Measurements from ENCODE around the gene GLTP. TPM values are rescaled to one million over a fixed set of nuclear protein-coding genes. Genes with fewer than 3 reads are reported as not detected.
A peak's percentile ranks its signal among the peaks of the same experiment; 100 is the strongest.

GLTP gene
- total RNA-seq, 1 donor from 2014 or later = 28.2 TPM

GRCh38 chr12:109835827-109836226, 44.5 kb downstream of the GLTP start:
- H3K4me1 Mint-ChIP-seq = peaks cover 3% of the 10 kb centered on the region
- H3K27me3 Mint-ChIP-seq = peaks cover 43% of the 10 kb centered on the region
- no peak overlapping the region for H3K27ac Mint-ChIP-seq
- no peak overlapping the region for H3K4me3 Mint-ChIP-seq
- H3K9me3 Mint-ChIP-seq = no peaks in the 10 kb centered on the region
- no peak for DNase-seq
- intact Hi-C loops (cut with micrococcal nuclease) = no loop called here
- H3K36me3 Mint-ChIP-seq (ENCODE audit: low read depth) = no peaks in the 10 kb centered on the region

GRCh38 chr12:109833307-109834189, 46.8 kb downstream of the GLTP start, which contains the start of gene TRPV4:
TSS of gene TRPV4 (minus strand) at chr12:109833398. CDS start at chr12:109814796, 18,602 bp downstream.
- no peak for DNase-seq
- Mint-ChIP-seq H3K27me3 (peaks cover 39% of the 10 kb centered on the region), H3K4me1 (peaks cover 2% of the 10 kb centered on the region), H3K27ac (no peak within 1 kb of the TSS), H3K4me3 (peak within 1 kb of the TSS; percentile 41), H3K9me3 (no peaks in the 10 kb centered on the region), H3K36me3 (ENCODE audit: low read depth) (no peaks in the 10 kb centered on the region)
- intact Hi-C loops (cut with micrococcal nuclease) = no loop called here

GRCh38 chr12:109832541-109833306, 47.6 kb downstream of the GLTP start:
- H3K9me3 Mint-ChIP-seq = no peaks in the 10 kb centered on the region
- no peak for DNase-seq
- H3K36me3 Mint-ChIP-seq (ENCODE audit: low read depth) = no peaks in the 10 kb centered on the region
- no peak overlapping the region for H3K27ac Mint-ChIP-seq
- peaks cover 2% of the 10 kb centered on the region for H3K4me1 Mint-ChIP-seq
- no peak overlapping the region for H3K4me3 Mint-ChIP-seq
- intact Hi-C loops (cut with micrococcal nuclease) = no loop called here
- peaks cover 39% of the 10 kb centered on the region for H3K27me3 Mint-ChIP-seq

GRCh38 chr12:109831929-109832328, 48.4 kb downstream of the GLTP start:
- no peak overlapping the region for H3K27ac Mint-ChIP-seq

GRCh38 chr12:109831365-109831764, 49.0 kb downstream of the GLTP start:
- DNase-seq = no peak
- intact Hi-C loops (cut with micrococcal nuclease) = no loop called here
- H3K36me3 Mint-ChIP-seq (ENCODE audit: low read depth) = no peaks in the 10 kb centered on the region
- no peak overlapping the region for H3K27ac Mint-ChIP-seq
- H3K4me3 Mint-ChIP-seq = no peak overlapping the region
- no peaks in the 10 kb centered on the region for H3K9me3 Mint-ChIP-seq
- peaks cover 2% of the 10 kb centered on the region for H3K4me1 Mint-ChIP-seq
- peaks cover 35% of the 10 kb centered on the region for H3K27me3 Mint-ChIP-seq

More at GRCh38 chr12:109831929-109832328, 48.4 kb downstream of the GLTP start:
- Mint-ChIP-seq H3K4me3 (no peak overlapping the region), H3K27me3 (peaks cover 35% of the 10 kb centered on the region), H3K9me3 (no peaks in the 10 kb centered on the region), H3K36me3 (ENCODE audit: low read depth) (no peaks in the 10 kb centered on the region), H3K4me1 (peaks cover 2% of the 10 kb centered on the region)
- intact Hi-C loops (cut with micrococcal nuclease) = no loop called here
- DNase-seq = no peak

- no peak for DNase-seq
- Mint-ChIP-seq H3K4me1 (peaks cover 2% of the 10 kb centered on the region), H3K9me3 (no peaks in the 10 kb centered on the region), H3K27ac (no peak overlapping the region), H3K4me3 (no peak overlapping the region), H3K27me3 (peaks cover 34% of the 10 kb centered on the region), H3K36me3 (ENCODE audit: low read depth) (no peaks in the 10 kb centered on the region)
- intact Hi-C loops (cut with micrococcal nuclease) = no loop called here
Measured at GRCh38 chr12:109830718-109831117, 49.6 kb downstream of the GLTP start.

- intact Hi-C loops (cut with micrococcal nuclease) = no loop called here
- Mint-ChIP-seq H3K9me3 (no peaks in the 10 kb centered on the region), H3K4me1 (peaks cover 2% of the 10 kb centered on the region), H3K4me3 (no peak overlapping the region), H3K27me3 (peaks cover 32% of the 10 kb centered on the region), H3K27ac (no peak overlapping the region), H3K36me3 (ENCODE audit: low read depth) (no peaks in the 10 kb centered on the region)
- no peak for DNase-seq
Measured at GRCh38 chr12:109830267-109830666, 50.1 kb downstream of the GLTP start.

- no peak for DNase-seq
- Mint-ChIP-seq H3K27me3 (peaks cover 29% of the 10 kb centered on the region), H3K9me3 (no peaks in the 10 kb centered on the region), H3K36me3 (ENCODE audit: low read depth) (no peaks in the 10 kb centered on the region), H3K27ac (no peak overlapping the region), H3K4me3 (no peak overlapping the region), H3K4me1 (peaks cover 2% of the 10 kb centered on the region)
- intact Hi-C loops (cut with micrococcal nuclease) = no loop called here
Measured at GRCh38 chr12:109829667-109830066, 50.7 kb downstream of the GLTP start.

GRCh38 chr12:109828754-109829511, 51.4 kb downstream of the GLTP start:
- H3K27me3 Mint-ChIP-seq = peaks cover 24% of the 10 kb centered on the region
- no peaks in the 10 kb centered on the region for H3K9me3 Mint-ChIP-seq
- H3K4me3 Mint-ChIP-seq = no peak overlapping the region
- intact Hi-C loops (cut with micrococcal nuclease) = no loop called here
- no peaks in the 10 kb centered on the region for H3K36me3 Mint-ChIP-seq (ENCODE audit: low read depth)
- H3K4me1 Mint-ChIP-seq = peaks cover 2% of the 10 kb centered on the region
- DNase-seq = no peak
- H3K27ac Mint-ChIP-seq = no peak overlapping the region

GRCh38 chr12:109827566-109828550, 52.5 kb downstream of the GLTP start:
- Mint-ChIP-seq H3K27me3 (peaks cover 18% of the 10 kb centered on the region), H3K27ac (no peak overlapping the region), H3K4me1 (no peaks in the 10 kb centered on the region), H3K36me3 (ENCODE audit: low read depth) (no peaks in the 10 kb centered on the region), H3K9me3 (no peaks in the 10 kb centered on the region), H3K4me3 (no peak overlapping the region)
- no peak for DNase-seq
- intact Hi-C loops (cut with micrococcal nuclease) = no loop called here

- H3K4me3 Mint-ChIP-seq = no peak overlapping the region
- no peak for DNase-seq
- H3K27me3 Mint-ChIP-seq = peaks cover 13% of the 10 kb centered on the region
- no peak overlapping the region for H3K27ac Mint-ChIP-seq
- H3K4me1 Mint-ChIP-seq = no peaks in the 10 kb centered on the region
- intact Hi-C loops (cut with micrococcal nuclease) = no loop called here
- no peaks in the 10 kb centered on the region for H3K36me3 Mint-ChIP-seq (ENCODE audit: low read depth)
- no peaks in the 10 kb centered on the region for H3K9me3 Mint-ChIP-seq
Measured at GRCh38 chr12:109827080-109827479, 53.3 kb downstream of the GLTP start.

- DNase-seq = no peak
- no peak overlapping the region for H3K27ac Mint-ChIP-seq
- no peaks in the 10 kb centered on the region for H3K27me3 Mint-ChIP-seq
- H3K4me3 Mint-ChIP-seq = no peak overlapping the region
- no peaks in the 10 kb centered on the region for H3K4me1 Mint-ChIP-seq
- intact Hi-C loops (cut with micrococcal nuclease) = no loop called here
- H3K36me3 Mint-ChIP-seq (ENCODE audit: low read depth) = no peaks in the 10 kb centered on the region
- no peaks in the 10 kb centered on the region for H3K9me3 Mint-ChIP-seq
Measured at GRCh38 chr12:109824731-109825130, 55.6 kb downstream of the GLTP start.

GRCh38 chr12:109822951-109823411, 57.4 kb downstream of the GLTP start:
- no peak for DNase-seq
- H3K36me3 Mint-ChIP-seq (ENCODE audit: low read depth) = no peaks in the 10 kb centered on the region
- H3K4me3 Mint-ChIP-seq = no peak overlapping the region
- H3K4me1 Mint-ChIP-seq = no peaks in the 10 kb centered on the region
- H3K27me3 Mint-ChIP-seq = no peaks in the 10 kb centered on the region
- no peak overlapping the region for H3K27ac Mint-ChIP-seq
- no peaks in the 10 kb centered on the region for H3K9me3 Mint-ChIP-seq
- intact Hi-C loops (cut with micrococcal nuclease) = no loop called here
